Bronchial epithelial cell (primary cell): ENCODE data around the gene ST7L. TPM values are rescaled to one million over a fixed set of nuclear protein-coding genes. Genes with fewer than 3 reads are reported as not detected.

Experiments
- DNase-seq: peaks from one replicate; pipeline ENCODE4 v3.0.0-alpha.2; 2010; ENCODE audit warnings: low read depth
- FAIRE-seq: peaks from 2 replicates; lab custom pipeline; 2011; peaks lifted over from hg19 to GRCh38; lab: Jason Lieb, UNC
- H3K27me3 ChIP-seq: 2 replicates; pipeline ENCODE4 v1.5.1; 2011; ENCODE audit warnings: low read length; ENCODE audit not compliant: control insufficient read depth, insufficient read depth
- H3K36me3 ChIP-seq: 2 replicates; pipeline ENCODE4 v1.5.1; 2011; ENCODE audit warnings: low read length; ENCODE audit not compliant: control insufficient read depth, insufficient read depth
- H3K4me3 ChIP-seq: 2 replicates; pipeline ENCODE4 v1.5.1; 2011; ENCODE audit warnings: mild to moderate bottlenecking, low read depth, low read length, control low read depth
- CTCF ChIP-seq: IDR thresholded peaks from 2 replicates; pipeline ENCODE4 v1.5.1; 2011; ENCODE audit warnings: mild to moderate bottlenecking, moderate library complexity, low read length, control low read depth, inconsistent platforms; ENCODE audit not compliant: insufficient read depth, severe bottlenecking
- total RNA-seq: library from RNA; depleted of rRNA; stranded (reverse); fragments of >200 nt; gene quantifications from 2 replicates; pipeline ENCODE4 v1.2.1, GENCODE V29; 2014

The ST7L gene
- total RNA-seq, 1 donor from 2014 or later: 10.8 TPM

DNA sequence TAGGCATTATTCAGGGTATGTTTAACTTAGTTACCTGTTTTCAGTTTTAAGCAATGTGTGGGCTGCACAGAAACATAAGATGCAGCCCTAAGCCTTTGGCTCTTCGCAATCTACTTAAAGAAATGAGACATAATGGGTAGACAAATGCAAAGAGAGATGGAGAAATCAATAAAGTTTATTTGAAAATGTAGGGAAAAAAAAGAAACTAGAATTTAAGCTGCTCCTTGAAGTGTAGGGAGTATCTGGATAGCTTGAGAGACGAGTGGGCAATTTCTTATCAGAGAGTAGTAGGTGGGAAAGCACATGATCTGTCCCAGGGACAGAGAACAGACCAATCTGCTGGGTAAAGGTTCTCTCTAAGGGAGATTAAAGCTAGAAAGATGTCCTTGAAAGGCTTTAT is 101.3 kb downstream of the ST7L start:
- no peaks in the 10 kb centered on the region for H3K36me3 ChIP-seq
- H3K4me3 ChIP-seq: no peak overlapping the region
- FAIRE-seq (no peak), DNase-seq (no peak)
- H3K27me3 ChIP-seq: no peaks in the 10 kb centered on the region
- TF ChIP-seq CTCF: no peak

DNA sequence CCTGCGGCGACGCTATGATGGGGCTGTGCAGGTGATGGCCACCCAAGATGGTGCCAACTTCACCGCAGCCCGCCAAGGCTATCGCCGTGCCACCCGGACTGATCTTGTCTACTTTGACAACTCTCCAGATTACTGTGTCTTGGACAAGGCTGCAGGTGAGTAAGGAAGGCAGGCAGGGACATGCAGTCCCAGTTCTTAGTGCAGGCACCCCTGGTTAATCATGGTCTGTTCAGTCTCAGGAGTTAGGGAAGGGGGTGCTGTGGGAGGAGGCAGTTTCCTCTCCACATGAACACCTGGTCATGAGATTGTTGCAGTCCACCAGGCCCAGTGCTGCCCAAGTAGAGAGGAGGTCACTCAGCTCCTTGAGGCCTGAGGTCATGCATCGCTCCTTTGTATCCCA is 101.7 kb downstream of the ST7L start:
- TF ChIP-seq CTCF: no peak
- Histone ChIP-seq H3K36me3 (no peaks in the 10 kb centered on the region), H3K4me3 (no peak overlapping the region), H3K27me3 (no peaks in the 10 kb centered on the region)
- DNase-seq: peak; percentile 91
- FAIRE-seq: no peak

- DNase-seq (no peak), FAIRE-seq (no peak)
- H3K36me3 ChIP-seq: no peaks in the 10 kb centered on the region
- no peaks in the 10 kb centered on the region for H3K27me3 ChIP-seq
- TF ChIP-seq CTCF: no peak
- H3K4me3 ChIP-seq: no peak overlapping the region
Measured at GRCh38 chr1:112516141-112516540, 102.8 kb downstream of the ST7L start.

- TF ChIP-seq CTCF: no peak
- DNase-seq: peak; percentile 13
Measured at GRCh38 chr1:112515311-112516009, 103.5 kb downstream of the ST7L start.

DNA sequence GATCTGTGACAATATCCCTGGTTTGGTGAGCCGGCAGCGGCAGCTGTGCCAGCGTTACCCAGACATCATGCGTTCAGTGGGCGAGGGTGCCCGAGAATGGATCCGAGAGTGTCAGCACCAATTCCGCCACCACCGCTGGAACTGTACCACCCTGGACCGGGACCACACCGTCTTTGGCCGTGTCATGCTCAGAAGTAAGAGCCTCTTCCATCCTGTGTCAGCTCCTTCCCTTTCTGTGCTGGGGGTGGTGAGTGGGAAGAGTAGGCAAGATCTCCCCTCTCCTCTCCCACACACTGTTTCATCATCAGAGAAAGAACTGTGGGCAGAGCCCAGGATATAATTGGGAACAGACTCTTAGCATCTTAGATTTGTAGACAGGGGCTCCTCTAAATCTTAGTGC is 104.0 kb downstream of the ST7L start:
- FAIRE-seq (no peak), DNase-seq (no peak)
- Histone ChIP-seq H3K36me3 (no peaks in the 10 kb centered on the region), H3K4me3 (no peak overlapping the region), H3K27me3 (no peaks in the 10 kb centered on the region)
- TF ChIP-seq CTCF: no peak

More at GRCh38 chr1:112515311-112516009, 103.5 kb downstream of the ST7L start:
- no peak for FAIRE-seq
- Histone ChIP-seq H3K27me3 (no peaks in the 10 kb centered on the region), H3K36me3 (no peaks in the 10 kb centered on the region), H3K4me3 (no peak overlapping the region)
